ENCODE data around the gene C19orf47. TPM values are rescaled to one million over a fixed set of nuclear protein-coding genes. Genes with fewer than 3 reads are reported as not detected.
A peak's percentile ranks its signal among the peaks of the same experiment; 100 is the strongest.

Gene C19orf47
- polyA plus RNA-seq (2013), result 7.6 TPM

GRCh38 chr19:40348125-40348913 lies at the start of gene C19orf47, which contains the start of gene PLD3:
Gene C19orf47, minus strand, starts transcription at chr19:40348397. Its CDS starts 6,540 bp downstream, at chr19:40341857.
Gene PLD3, plus strand, starts transcription at chr19:40348695. Its CDS starts 17,789 bp downstream, at chr19:40366484.
- CTCF ChIA-PET, result interaction anchor here (0.8 to 1.5 kb wide), 4 partner anchors 10 to 293 kb away, joined by 3 to 7 read pairs (median 4); partner anchors contain the start of gene ZNF780B
- Histone ChIP-seq H3K4me3 (ENCODE audit: control insufficient read depth in 1 of 7, extremely low read depth in 1 of 7, insufficient read depth in 4 of 7, low read depth in 2 of 7, low read length in 6 of 7) (peak within 1 kb of the TSS; percentile 72 to 99 (median 82)), H3K4me1 (ENCODE audit: control extremely low read depth in 1 of 4, control insufficient read depth in 4 of 4, insufficient read depth in 4 of 4, low read length in 3 of 4) (peaks cover 0 to 20% (median 15%) of the 10 kb centered on the region in 4 experiments), H3K9me3 (ENCODE audit: control extremely low read depth in 1 of 5, control insufficient read depth in 4 of 5, insufficient read depth in 2 of 5, low read depth in 1 of 5, low read length in 4 of 5) (no peaks in the 10 kb centered on the region), H3K27ac (ENCODE audit: insufficient read depth in 1 of 2, low read depth in 1 of 2, low read length in 2 of 2, poor library complexity in 1 of 2, severe bottlenecking in 2 of 2) (peak within 1 kb of the TSS; percentile 64 to 85), H3K27me3 (replicated peaks in 2 of 5; ENCODE audit: control insufficient read depth in 4 of 5, insufficient read depth in 5 of 5, low read length in 4 of 5) (no peaks in the 10 kb centered on the region), H3K36me3 (ENCODE audit: control insufficient read depth in 4 of 4, insufficient read depth in 4 of 4, low read length in 3 of 4) (peaks cover 0 to 5% (median 0%) of the 10 kb centered on the region in 4 experiments)
- peak; percentile 99 to 100 (median 100) for DNase-seq
- POLR2A ChIA-PET, result interaction anchor here (0.6 to 1.3 kb wide), 3 partner anchors 10 to 1060 kb away, joined by 3 to 4 read pairs (median 3); no protein-coding TSS in a partner anchor
- WGBS (ENCODE audit: insufficient coverage), result 0% methylated on average over 51 of the region's 77 CpGs

- Histone ChIP-seq H3K27ac (ENCODE audit: insufficient read depth in 1 of 2, low read depth in 1 of 2, low read length in 2 of 2, poor library complexity in 1 of 2, severe bottlenecking in 2 of 2) (no peak overlapping the region), H3K9me3 (ENCODE audit: control extremely low read depth in 1 of 5, control insufficient read depth in 4 of 5, insufficient read depth in 2 of 5, low read depth in 1 of 5, low read length in 4 of 5) (no peaks in the 10 kb centered on the region), H3K36me3 (ENCODE audit: control insufficient read depth in 4 of 4, insufficient read depth in 4 of 4, low read length in 3 of 4) (no peaks in the 10 kb centered on the region), H3K4me1 (ENCODE audit: control extremely low read depth in 1 of 4, control insufficient read depth in 4 of 4, insufficient read depth in 4 of 4, low read length in 3 of 4) (peaks cover 0 to 10% (median 6%) of the 10 kb centered on the region in 4 experiments), H3K4me3 (ENCODE audit: control insufficient read depth in 1 of 7, extremely low read depth in 1 of 7, insufficient read depth in 4 of 7, low read depth in 2 of 7, low read length in 6 of 7) (no peak overlapping the region), H3K27me3 (replicated peaks in 2 of 5; ENCODE audit: control insufficient read depth in 4 of 5, insufficient read depth in 5 of 5, low read length in 4 of 5) (no peaks in the 10 kb centered on the region)
- DNase-seq, result no peak
- CTCF ChIA-PET, result interaction anchor here (0.9 kb wide), 1 partner anchor 28 kb away, joined by 3 read pairs; the partner anchor contains the start of gene SERTAD1
- POLR2A ChIA-PET, result no interaction called here
- 100% methylated on average over 17 of the region's 22 CpGs for WGBS (ENCODE audit: insufficient coverage)
Observed at GRCh38 chr19:40397568-40397906, 49.3 kb upstream of the C19orf47 start.

- H3K27me3 ChIP-seq (replicated peaks in 2 of 5; ENCODE audit: control insufficient read depth in 4 of 5, insufficient read depth in 5 of 5, low read length in 4 of 5), result no peaks in the 10 kb centered on the region
- 97% methylated on average over 18 of the region's 20 CpGs for WGBS (ENCODE audit: insufficient coverage)
- no peak for DNase-seq
- H3K36me3 ChIP-seq (ENCODE audit: control insufficient read depth in 4 of 4, insufficient read depth in 4 of 4, low read length in 3 of 4), result no peaks in the 10 kb centered on the region
- H3K4me3 ChIP-seq (ENCODE audit: control insufficient read depth in 1 of 7, extremely low read depth in 1 of 7, insufficient read depth in 4 of 7, low read depth in 2 of 7, low read length in 6 of 7), result no peak overlapping the region
- CTCF ChIA-PET, result interaction anchor here (0.9 to 1.1 kb wide), 4 partner anchors 19 to 92 kb away, joined by 3 to 4 read pairs (median 3); partner anchors contain the start of gene SERTAD1
- H3K9me3 ChIP-seq (ENCODE audit: control extremely low read depth in 1 of 5, control insufficient read depth in 4 of 5, insufficient read depth in 2 of 5, low read depth in 1 of 5, low read length in 4 of 5), result no peaks in the 10 kb centered on the region
- no peak overlapping the region for H3K27ac ChIP-seq (ENCODE audit: insufficient read depth in 1 of 2, low read depth in 1 of 2, low read length in 2 of 2, poor library complexity in 1 of 2, severe bottlenecking in 2 of 2)
- POLR2A ChIA-PET, result no interaction called here
- peaks cover 0 to 10% (median 6%) of the 10 kb centered on the region in 4 experiments for H3K4me1 ChIP-seq (ENCODE audit: control extremely low read depth in 1 of 4, control insufficient read depth in 4 of 4, insufficient read depth in 4 of 4, low read length in 3 of 4)
Observed at GRCh38 chr19:40396886-40397567, 48.8 kb upstream of the C19orf47 start.

GRCh38 chr19:40395956-40396355 lies 47.8 kb upstream of the C19orf47 start:
- Histone ChIP-seq H3K4me1 (ENCODE audit: control extremely low read depth in 1 of 4, control insufficient read depth in 4 of 4, insufficient read depth in 4 of 4, low read length in 3 of 4) (peaks cover 0 to 10% (median 6%) of the 10 kb centered on the region in 4 experiments), H3K27me3 (replicated peaks in 2 of 5; ENCODE audit: control insufficient read depth in 4 of 5, insufficient read depth in 5 of 5, low read length in 4 of 5) (no peaks in the 10 kb centered on the region), H3K9me3 (ENCODE audit: control extremely low read depth in 1 of 5, control insufficient read depth in 4 of 5, insufficient read depth in 2 of 5, low read depth in 1 of 5, low read length in 4 of 5) (no peaks in the 10 kb centered on the region), H3K27ac (ENCODE audit: insufficient read depth in 1 of 2, low read depth in 1 of 2, low read length in 2 of 2, poor library complexity in 1 of 2, severe bottlenecking in 2 of 2) (no peak overlapping the region), H3K4me3 (ENCODE audit: control insufficient read depth in 1 of 7, extremely low read depth in 1 of 7, insufficient read depth in 4 of 7, low read depth in 2 of 7, low read length in 6 of 7) (no peak overlapping the region), H3K36me3 (ENCODE audit: control insufficient read depth in 4 of 4, insufficient read depth in 4 of 4, low read length in 3 of 4) (no peaks in the 10 kb centered on the region)
- WGBS (ENCODE audit: insufficient coverage), result 98% methylated on average over 14 of the region's 14 CpGs
- DNase-seq, result no peak
- CTCF ChIA-PET, result interaction anchor here (1.0 to 1.1 kb wide), 3 partner anchors 12 to 91 kb away, joined by 3 to 4 read pairs (median 4); no protein-coding TSS in a partner anchor
- POLR2A ChIA-PET, result interaction anchor here (0.7 kb wide), 1 partner anchor 313 kb away, joined by 3 read pairs; no protein-coding TSS in a partner anchor

GRCh38 chr19:40394816-40395210 lies 46.6 kb upstream of the C19orf47 start:
- Histone ChIP-seq H3K27ac (ENCODE audit: insufficient read depth in 1 of 2, low read depth in 1 of 2, low read length in 2 of 2, poor library complexity in 1 of 2, severe bottlenecking in 2 of 2) (no peak overlapping the region), H3K9me3 (ENCODE audit: control extremely low read depth in 1 of 5, control insufficient read depth in 4 of 5, insufficient read depth in 2 of 5, low read depth in 1 of 5, low read length in 4 of 5) (no peaks in the 10 kb centered on the region), H3K4me3 (ENCODE audit: control insufficient read depth in 1 of 7, extremely low read depth in 1 of 7, insufficient read depth in 4 of 7, low read depth in 2 of 7, low read length in 6 of 7) (no peak overlapping the region), H3K36me3 (ENCODE audit: control insufficient read depth in 4 of 4, insufficient read depth in 4 of 4, low read length in 3 of 4) (no peaks in the 10 kb centered on the region), H3K27me3 (replicated peaks in 2 of 5; ENCODE audit: control insufficient read depth in 4 of 5, insufficient read depth in 5 of 5, low read length in 4 of 5) (no peaks in the 10 kb centered on the region), H3K4me1 (ENCODE audit: control extremely low read depth in 1 of 4, control insufficient read depth in 4 of 4, insufficient read depth in 4 of 4, low read length in 3 of 4) (peaks cover 0 to 10% (median 6%) of the 10 kb centered on the region in 4 experiments)
- WGBS (ENCODE audit: insufficient coverage), result 85% methylated on average over 10 of the region's 13 CpGs
- POLR2A ChIA-PET, result no interaction called here
- no peak for DNase-seq
- CTCF ChIA-PET, result no interaction called here

GRCh38 chr19:40393894-40394815 lies 46.0 kb upstream of the C19orf47 start:
- POLR2A ChIA-PET, result no interaction called here
- H3K9me3 ChIP-seq (ENCODE audit: control extremely low read depth in 1 of 5, control insufficient read depth in 4 of 5, insufficient read depth in 2 of 5, low read depth in 1 of 5, low read length in 4 of 5), result no peaks in the 10 kb centered on the region
- CTCF ChIA-PET, result no interaction called here
- no peaks in the 10 kb centered on the region for H3K36me3 ChIP-seq (ENCODE audit: control insufficient read depth in 4 of 4, insufficient read depth in 4 of 4, low read length in 3 of 4)
- no peak for DNase-seq
- H3K4me1 ChIP-seq (ENCODE audit: control extremely low read depth in 1 of 4, control insufficient read depth in 4 of 4, insufficient read depth in 4 of 4, low read length in 3 of 4), result peaks cover 0 to 10% (median 6%) of the 10 kb centered on the region in 4 experiments
- H3K27me3 ChIP-seq (replicated peaks in 2 of 5; ENCODE audit: control insufficient read depth in 4 of 5, insufficient read depth in 5 of 5, low read length in 4 of 5), result no peaks in the 10 kb centered on the region
- H3K27ac ChIP-seq (ENCODE audit: insufficient read depth in 1 of 2, low read depth in 1 of 2, low read length in 2 of 2, poor library complexity in 1 of 2, severe bottlenecking in 2 of 2), result no peak overlapping the region
- no peak overlapping the region for H3K4me3 ChIP-seq (ENCODE audit: control insufficient read depth in 1 of 7, extremely low read depth in 1 of 7, insufficient read depth in 4 of 7, low read depth in 2 of 7, low read length in 6 of 7)
- WGBS (ENCODE audit: insufficient coverage), result 97% methylated on average over 34 of the region's 41 CpGs

Data from common myeloid progenitor, CD34-positive (primary cell).